Ovary (tissue), 3 donors: ENCODE data around the gene WNT11.

Experiments
- CTCF ChIP-seq, 3 donors: fragments of 450-650 bp in 2 of 3; fragments of 200-600 bp in 1 of 3; IDR thresholded peaks; one replicate each; pipeline versions ENCODE4 v1.5.1 to v1.8.0; 2016 to 2022; ENCODE audit warnings: antibody characterized with exemption in 3 of 3, mild to moderate bottlenecking in 1 of 3
- EP300 ChIP-seq: sonication (generic); formaldehyde crosslinking; IDR thresholded peaks from one replicate; pipeline ENCODE4 v1.6.1; 2017; ENCODE audit warnings: antibody characterized with exemption
- POLR2A ChIP-seq: fragments of 450-650 bp; IDR thresholded peaks from one replicate; pipeline ENCODE4 v1.6.1; 2017; ENCODE audit warnings: antibody characterized with exemption, mild to moderate bottlenecking, moderate library complexity
- donor health status: DM: no; HTN: no; CAD: no.

GRCh38 chr11:76252631-76253070 lies 46.3 kb upstream of the WNT11 start:
- TF ChIP-seq EP300 (no peak), CTCF (IDR thresholded peaks at IDR 0.05) (no peak), POLR2A (no peak)
